GM18502 (cell line): Measurements from ENCODE around the gene GOLGA1.

Experiments
- ATAC-seq: cut with Tn5 transposase; IDR thresholded peaks from one replicate; pipeline ENCODE4 v1.9.1; 2021; ENCODE audit warnings: mild to moderate bottlenecking; ENCODE audit not compliant: unreplicated experiment, poor library complexity

GOLGA1 gene

DNA sequence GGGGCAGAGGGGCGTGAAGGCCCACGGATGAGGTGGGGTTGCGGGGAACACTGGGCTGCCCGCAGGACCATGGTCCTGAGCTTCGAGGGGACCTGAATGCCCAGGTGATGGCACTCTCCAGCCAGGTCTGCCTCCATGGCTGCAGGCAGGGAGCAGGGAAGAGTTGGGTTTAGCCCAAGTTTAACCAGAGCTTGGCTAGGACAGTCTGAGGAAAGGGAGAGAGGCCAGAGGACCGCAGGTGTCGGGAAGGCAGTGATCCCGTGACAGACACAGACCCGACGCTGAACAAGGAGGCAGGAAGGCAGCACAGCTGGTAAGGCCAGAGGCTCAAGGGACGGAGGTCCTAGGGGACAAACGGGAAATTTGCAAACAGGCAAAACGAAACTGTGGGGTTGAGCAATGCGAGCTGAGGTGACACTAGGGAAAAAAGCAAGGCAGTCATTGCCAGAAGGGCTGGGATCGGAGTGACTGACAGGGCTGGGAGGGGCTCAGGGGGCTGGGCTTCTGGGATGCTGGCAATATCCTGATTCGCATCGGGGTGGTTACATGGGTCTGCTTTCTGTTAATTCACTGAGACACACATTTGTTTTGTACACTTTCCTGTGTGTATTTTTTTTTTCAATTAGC lies 53.9 kb downstream of the GOLGA1 start:
- ATAC-seq = no peak

- no peak for ATAC-seq
Measured at GRCh38 chr9:124886461-124886860, 54.4 kb downstream of the GOLGA1 start.

DNA sequence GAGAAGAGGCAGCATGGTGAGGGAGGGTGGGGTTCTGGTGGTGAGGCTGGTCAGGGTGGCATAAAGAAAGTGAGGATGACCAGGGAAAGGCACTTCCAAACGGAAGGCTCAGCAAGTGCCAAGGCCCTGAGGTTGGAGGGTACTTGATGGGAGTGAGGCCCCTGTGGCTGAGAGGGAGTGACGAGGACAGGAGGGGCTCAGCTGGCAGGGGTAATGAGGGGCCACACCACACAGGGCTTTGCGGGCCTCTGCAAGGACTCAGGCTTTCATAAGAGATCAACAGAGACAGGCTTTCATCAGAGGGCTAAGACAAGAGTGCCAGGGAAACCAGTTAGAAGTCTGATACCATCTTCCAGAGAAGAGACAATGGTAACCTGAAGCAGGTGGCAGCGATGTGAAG lies 55.3 kb downstream of the GOLGA1 start:
- no peak for ATAC-seq

DNA sequence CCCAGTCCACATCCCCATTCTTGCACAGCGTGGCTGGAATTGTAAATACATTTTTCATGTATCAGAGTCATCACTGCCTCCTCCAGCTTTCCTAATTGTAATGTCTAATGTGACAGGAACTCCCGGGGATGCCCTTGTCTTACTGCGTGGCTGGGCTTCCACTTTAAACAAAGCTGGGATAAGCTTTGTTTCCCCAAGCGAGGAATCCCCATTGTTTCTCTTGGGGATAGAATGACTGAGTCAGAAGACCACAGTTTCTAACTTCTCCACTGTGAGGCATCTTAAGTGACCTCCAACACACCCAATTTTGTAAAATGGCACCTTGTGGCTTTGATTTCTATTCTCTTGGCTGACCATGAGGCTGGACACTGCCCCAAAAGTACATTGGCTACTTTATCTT lies 56.5 kb downstream of the GOLGA1 start:
- ATAC-seq = no peak

DNA sequence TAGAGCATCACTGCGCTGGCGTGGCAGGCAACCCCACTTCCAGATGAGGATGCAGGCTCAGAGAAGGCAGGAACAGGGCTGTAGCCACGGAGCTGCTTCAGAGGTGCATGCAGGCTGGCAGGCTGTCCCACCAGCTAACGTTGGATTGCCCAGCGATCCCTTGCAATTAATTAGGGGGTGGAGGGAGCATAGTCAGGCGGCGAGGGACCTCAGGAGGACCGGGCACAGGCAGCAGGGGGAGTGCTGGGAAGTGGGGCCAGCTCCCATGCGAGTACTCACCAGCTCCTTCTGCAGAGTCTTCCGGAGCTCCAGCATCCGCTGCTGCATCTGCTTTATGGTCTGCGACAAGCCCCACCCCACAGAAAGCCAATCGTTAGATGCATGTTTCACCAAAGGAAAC lies 58.7 kb downstream of the GOLGA1 start:
- ATAC-seq = no peak

DNA sequence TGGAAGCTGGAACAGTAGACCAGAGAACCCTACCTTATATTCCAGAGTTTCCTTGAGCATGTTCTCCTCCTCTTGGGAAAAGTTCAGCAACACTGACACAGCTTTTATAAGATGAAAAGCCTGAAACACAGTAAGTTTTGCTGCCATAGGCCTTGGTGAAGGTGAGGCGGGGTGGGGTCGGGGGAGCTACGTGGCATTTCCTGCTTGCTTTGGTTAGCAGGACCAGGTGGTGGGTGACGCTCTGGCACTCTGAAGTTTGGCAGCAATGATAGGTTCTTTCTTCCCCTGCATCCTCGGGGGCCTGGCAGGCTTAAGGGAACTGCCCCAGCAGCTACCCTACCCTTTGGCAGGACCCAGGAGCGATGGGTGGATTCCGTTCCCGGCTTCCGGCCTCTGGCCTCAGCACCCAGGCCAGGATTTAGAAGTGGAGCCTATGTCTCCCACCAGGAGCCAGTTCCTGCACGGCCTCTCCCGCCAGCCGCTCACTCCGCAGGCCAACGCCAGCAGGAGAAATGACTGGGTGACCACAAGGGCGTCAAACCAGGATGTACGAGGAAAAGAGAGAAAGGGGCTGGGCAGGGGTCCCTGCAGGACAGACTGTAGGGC lies 59.6 kb downstream of the GOLGA1 start:
- no peak for ATAC-seq

DNA sequence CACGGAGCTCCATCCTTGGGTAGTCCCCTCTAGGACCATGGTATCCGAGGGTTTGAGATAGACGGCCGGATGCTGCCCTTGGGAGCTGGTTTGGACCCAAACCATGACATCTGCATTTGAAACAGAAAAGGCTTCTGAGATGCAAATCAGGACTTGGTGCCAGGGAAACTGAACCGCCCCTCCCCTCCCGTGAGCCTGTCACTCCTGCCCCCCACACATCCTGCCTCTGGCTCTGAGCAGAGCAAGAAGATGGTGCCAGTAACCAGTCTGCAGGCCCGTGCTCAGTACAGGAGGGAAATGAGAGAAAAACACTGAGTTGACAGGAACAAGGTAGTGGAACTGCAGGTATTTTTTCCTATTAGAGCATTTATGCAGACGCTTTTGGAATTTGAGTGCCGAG lies 60.4 kb downstream of the GOLGA1 start:
- ATAC-seq = no peak

GRCh38 chr9:124879226-124879625 lies 61.7 kb downstream of the GOLGA1 start:
- ATAC-seq = no peak

- ATAC-seq = no peak
Measured at GRCh38 chr9:124878518-124878917, 62.4 kb downstream of the GOLGA1 start.

DNA sequence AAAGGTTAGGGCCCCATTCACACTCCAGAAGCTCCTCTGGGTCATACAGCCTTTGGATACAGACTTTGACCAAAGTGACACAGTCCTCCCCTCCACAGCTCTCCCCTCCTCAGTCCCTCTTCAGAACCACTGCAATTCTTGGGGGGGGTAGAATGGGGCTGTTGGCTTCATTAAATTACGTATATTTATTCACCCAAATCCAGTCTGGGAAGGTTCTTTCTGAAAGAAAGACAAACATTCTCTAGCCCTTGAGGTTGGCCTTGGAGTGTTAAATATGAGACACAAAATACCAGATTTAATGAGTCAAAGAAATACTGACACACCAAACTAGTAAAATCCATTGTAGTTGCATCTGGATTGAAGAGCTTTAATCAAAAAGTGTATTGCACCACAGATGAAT lies 62.9 kb downstream of the GOLGA1 start:
- ATAC-seq = no peak

- no peak for ATAC-seq
Measured at GRCh38 chr9:124877021-124877782, 63.7 kb downstream of the GOLGA1 start.

DNA sequence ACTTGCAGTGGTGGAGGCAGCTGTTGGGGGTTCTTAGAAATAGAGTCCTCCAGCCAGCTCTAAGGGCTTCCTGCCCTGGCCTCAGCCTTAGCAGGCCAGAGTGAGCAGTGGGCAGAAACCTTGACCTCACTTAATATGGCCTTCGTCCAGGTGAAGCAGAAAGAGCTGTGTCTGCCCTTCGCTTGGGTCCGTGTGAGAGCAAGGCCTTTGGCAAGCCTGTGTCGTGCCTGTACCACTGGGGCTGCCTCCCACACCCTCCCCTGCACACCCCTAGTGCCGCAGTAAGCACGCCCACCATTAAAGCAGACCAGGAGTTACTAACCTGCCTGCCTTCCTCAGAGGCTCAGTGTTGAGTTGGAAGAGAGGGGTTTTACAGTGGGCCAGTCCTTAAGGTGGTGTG lies 65.4 kb downstream of the GOLGA1 start:
- ATAC-seq = no peak

DNA sequence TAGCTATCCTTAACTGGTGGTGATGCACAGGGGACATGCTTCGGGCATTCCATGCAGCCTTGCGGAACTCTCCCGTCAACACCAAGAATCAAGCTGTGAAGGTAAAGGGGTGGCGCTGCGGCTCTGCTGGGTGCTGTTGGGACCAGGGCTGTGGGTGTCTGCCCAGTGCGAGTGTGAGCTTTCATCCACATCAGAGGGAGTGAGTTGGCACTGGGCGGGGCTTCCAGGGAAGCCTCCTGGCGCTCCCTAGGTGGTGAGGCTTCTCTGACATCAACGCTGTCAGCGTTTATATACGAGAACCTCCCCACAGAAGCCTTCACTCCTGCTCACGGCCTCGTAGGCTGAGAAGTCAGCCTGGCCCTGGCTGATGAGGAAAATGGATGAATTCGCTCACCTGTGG lies 67.2 kb downstream of the GOLGA1 start:
- no peak for ATAC-seq

DNA sequence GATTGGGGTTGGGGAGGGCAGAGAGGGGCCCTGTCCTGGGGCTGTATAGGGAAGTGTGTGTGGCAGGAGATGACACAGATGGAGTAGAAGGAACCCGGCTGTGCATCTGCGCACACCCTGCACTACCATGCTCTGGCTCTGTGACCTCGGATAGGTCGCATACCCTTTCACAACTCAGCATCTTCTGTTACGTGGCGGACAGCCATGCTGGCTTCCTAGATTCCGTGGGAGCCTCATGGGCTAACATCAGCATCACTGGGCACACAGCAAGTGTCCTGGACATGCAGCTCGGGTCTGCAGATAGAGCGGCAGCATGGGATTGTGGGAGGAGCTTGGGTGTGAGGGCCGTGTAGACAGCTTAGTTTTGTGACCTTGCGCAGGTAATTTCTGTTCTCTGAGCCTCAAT lies 69.7 kb downstream of the GOLGA1 start:
- no peak for ATAC-seq

- ATAC-seq = no peak
Measured at GRCh38 chr9:124870723-124871122, 70.2 kb downstream of the GOLGA1 start.

- ATAC-seq = peak; percentile 45
Measured at GRCh38 chr9:124869986-124870560, 70.8 kb downstream of the GOLGA1 start.

- ATAC-seq = peak; percentile 4
Measured at GRCh38 chr9:124869466-124869985, 71.4 kb downstream of the GOLGA1 start.

DNA sequence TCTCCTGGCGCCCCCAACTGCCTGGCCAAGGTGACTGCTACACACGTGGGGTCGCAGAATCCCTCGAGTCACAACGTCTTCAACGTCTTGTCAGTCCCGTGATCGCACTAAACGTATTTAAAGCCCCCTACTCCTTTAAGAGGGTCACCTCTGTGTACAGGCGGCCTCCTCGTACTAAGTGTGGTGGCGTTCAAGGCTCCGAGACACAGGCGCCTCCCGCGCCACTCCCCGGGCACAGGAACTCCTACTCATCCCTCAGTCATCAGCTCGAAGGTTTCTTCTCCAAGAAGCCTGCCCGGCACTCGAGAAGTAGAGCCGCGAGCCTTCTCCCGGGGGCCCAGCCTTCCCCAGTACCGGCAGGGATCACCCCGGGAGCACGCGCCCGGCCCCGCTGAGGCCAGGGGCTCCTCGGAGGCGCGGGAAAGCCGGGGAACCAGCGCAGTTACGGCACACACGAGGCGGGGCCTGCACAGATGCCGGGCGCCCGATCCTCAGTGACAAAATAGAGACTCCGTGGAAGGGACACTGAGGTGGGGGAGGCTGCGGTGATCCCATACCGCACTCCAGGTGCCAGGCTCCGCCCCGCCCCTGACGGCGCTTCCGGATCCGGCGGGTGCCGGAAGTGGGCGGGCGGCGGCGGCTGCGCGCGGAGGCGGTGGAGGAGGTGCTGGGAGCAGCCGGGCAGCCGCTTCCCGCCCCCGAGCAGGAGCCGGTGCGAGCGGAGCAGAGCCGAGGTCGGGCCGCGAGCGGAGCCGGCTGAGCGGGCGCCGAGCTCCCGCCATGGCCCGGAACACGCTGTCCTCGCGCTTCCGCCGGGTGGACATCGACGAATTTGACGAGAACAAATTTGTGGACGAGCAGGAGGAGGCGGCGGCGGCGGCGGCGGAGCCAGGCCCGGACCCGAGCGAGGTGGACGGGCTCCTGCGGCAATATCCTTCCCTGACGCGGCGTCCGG lies 72.1 kb downstream of the GOLGA1 start:
- ATAC-seq = peak; percentile 63

DNA sequence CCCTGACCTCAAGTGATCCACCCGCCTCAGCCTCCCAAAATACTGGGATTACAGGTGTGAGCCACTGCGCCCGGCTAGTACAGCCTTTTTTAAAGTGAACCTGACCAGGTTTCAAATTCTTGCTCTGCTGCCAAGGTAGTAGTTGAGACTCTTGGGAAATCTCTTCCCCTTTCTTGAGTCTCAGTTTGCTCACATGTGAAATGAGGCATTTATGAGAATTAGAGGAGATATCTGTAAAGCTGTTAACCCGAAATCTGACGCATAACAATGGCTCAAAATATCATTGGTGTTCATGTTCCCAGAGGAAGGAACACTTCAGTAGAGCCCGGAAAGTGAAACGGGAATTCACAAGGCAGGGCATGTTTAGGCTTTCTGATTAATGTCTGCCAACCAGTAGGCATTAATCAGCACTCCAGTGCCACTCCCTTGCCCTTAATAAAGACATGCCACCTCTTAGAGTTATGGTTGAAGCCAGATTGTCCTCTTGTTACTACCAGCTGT lies 77.5 kb downstream of the GOLGA1 start:
- no peak for ATAC-seq
